Mucosa of descending colon (tissue), 3 donors: ENCODE data around the gene PSAP. TPM values are rescaled to one million over a fixed set of nuclear protein-coding genes. Genes with fewer than 3 reads are reported as not detected.

Source experiments
- ATAC-seq: fragments of 200-7000 bp; cut with Tn5 transposase; one replicate; pipeline ENCODE4 v1.9.1; 2020; ENCODE audit warnings: mild to moderate bottlenecking, moderate library complexity
- DNase-seq, 3 donors: peaks; one replicate each; pipeline ENCODE4 v3.0.0-alpha.2; 2020
- H3K36me3 ChIP-seq: fragments of 200-600 bp; one replicate; pipeline ENCODE4 v1.8.0; 2021; ENCODE audit warnings: low read depth, mild to moderate bottlenecking
- H3K4me1 ChIP-seq: fragments of 200-600 bp; one replicate; pipeline ENCODE4 v1.8.0; 2021; ENCODE audit warnings: low read depth, mild to moderate bottlenecking
- H3K4me3 ChIP-seq: fragments of 200-600 bp; one replicate; pipeline ENCODE4 v1.8.0; 2021; ENCODE audit warnings: mild to moderate bottlenecking
- H3K9me3 ChIP-seq: fragments of 200-600 bp; one replicate; pipeline ENCODE4 v1.8.0; 2021; ENCODE audit warnings: mild to moderate bottlenecking
- intact Hi-C, 2 donors: fragments of 100-400 bp; cut with DNase I in 1 of 2; cut with micrococcal nuclease in 1 of 2; formaldehyde crosslinking; loops; one replicate each; pipeline versions ENCODE4 v1.11.0 to v1.11.1; 2022; cut with DNase I, micrococcal nuclease
- total RNA-seq, 3 donors: library from RNA; stranded (reverse); fragmentation: NEBNext Ultra II Directional in 2 of 3; extraction: Animal tissue kit (Norgen Biotek cat#: 25700) in 2 of 3; gene quantifications; one replicate each; pipeline versions ENCODE4 v1.2.1 to v1.2.4, GENCODE V29; 2021 to 2023
- TF ChIP-seq, protein P1 (sequence below): fragments of 200-600 bp; IDR thresholded peaks from one replicate; pipeline ENCODE4 v1.8.0; 2022; ENCODE audit warnings: antibody characterized with exemption, mild to moderate bottlenecking
- donor health status: DM: no; HTN: no; CAD: no; lungs with moderate emphysema.
- donor health status: DM: no; HTN: no; CAD: no.
- donor health status: DM: no; HTN: yes; CAD: no.

PSAP gene
- total RNA-seq, 3 donors from 2014 or later: 561 to 810 (median 653) TPM

GRCh38 chr10:71798308-71798624 lies 52.8 kb downstream of the PSAP start:
- intact Hi-C loops: no loop called here
- ATAC-seq (no peak), DNase-seq (peak in 1 of 3 donors; percentile 40)
- no peaks in the 10 kb centered on the region for H3K9me3 ChIP-seq
- TF ChIP-seq, protein P1, sequence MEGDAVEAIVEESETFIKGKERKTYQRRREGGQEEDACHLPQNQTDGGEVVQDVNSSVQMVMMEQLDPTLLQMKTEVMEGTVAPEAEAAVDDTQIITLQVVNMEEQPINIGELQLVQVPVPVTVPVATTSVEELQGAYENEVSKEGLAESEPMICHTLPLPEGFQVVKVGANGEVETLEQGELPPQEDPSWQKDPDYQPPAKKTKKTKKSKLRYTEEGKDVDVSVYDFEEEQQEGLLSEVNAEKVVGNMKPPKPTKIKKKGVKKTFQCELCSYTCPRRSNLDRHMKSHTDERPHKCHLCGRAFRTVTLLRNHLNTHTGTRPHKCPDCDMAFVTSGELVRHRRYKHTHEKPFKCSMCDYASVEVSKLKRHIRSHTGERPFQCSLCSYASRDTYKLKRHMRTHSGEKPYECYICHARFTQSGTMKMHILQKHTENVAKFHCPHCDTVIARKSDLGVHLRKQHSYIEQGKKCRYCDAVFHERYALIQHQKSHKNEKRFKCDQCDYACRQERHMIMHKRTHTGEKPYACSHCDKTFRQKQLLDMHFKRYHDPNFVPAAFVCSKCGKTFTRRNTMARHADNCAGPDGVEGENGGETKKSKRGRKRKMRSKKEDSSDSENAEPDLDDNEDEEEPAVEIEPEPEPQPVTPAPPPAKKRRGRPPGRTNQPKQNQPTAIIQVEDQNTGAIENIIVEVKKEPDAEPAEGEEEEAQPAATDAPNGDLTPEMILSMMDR: no peak
- no peak overlapping the region for H3K4me3 ChIP-seq
- no peaks in the 10 kb centered on the region for H3K36me3 ChIP-seq
- H3K4me1 ChIP-seq: no peaks in the 10 kb centered on the region

DNA sequence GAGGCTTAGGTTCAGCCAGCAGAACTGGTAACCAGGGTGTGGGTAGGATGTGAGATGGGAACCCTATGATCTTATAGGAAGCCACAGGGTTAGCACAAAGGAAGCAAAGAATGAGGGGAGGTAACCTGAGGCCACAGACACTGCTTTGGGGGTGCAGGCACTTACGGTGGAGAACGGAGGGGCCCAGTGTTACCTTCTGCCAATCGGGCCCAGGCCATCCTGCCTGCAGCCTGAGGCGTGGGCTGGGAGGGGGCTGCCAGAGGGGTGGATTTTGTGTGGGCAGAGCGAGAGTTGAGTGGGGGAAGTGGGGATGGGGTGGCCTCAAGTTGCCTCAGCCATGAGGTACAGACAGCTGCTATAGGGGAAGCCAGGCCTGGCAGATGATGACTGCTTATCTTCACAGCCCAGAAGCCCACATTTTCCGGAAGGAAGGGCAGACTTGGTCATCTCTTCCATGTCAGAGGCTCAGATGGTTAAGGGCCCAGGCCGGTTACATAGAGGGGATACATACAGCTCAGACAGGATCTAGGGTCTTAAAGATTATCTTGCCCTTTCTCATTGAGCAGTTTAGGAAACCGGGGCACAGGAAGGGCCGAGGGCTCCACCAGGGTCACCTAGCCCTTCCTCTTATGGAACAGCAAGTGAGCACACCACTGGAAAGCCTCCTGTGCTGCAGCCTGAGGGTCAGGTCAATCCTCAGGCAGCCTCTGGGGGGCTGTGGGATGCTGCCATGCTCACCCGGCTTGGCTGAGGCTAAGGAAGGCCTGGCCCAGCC lies 53.3 kb downstream of the PSAP start:
- TF ChIP-seq, protein P1: no peak
- DNase-seq (peak in 2 of 3 donors; percentile 16 to 48), ATAC-seq (no peak)
- Histone ChIP-seq H3K4me1 (no peaks in the 10 kb centered on the region), H3K9me3 (no peaks in the 10 kb centered on the region), H3K4me3 (no peak overlapping the region), H3K36me3 (no peaks in the 10 kb centered on the region)
- intact Hi-C loops: no loop called here

DNA sequence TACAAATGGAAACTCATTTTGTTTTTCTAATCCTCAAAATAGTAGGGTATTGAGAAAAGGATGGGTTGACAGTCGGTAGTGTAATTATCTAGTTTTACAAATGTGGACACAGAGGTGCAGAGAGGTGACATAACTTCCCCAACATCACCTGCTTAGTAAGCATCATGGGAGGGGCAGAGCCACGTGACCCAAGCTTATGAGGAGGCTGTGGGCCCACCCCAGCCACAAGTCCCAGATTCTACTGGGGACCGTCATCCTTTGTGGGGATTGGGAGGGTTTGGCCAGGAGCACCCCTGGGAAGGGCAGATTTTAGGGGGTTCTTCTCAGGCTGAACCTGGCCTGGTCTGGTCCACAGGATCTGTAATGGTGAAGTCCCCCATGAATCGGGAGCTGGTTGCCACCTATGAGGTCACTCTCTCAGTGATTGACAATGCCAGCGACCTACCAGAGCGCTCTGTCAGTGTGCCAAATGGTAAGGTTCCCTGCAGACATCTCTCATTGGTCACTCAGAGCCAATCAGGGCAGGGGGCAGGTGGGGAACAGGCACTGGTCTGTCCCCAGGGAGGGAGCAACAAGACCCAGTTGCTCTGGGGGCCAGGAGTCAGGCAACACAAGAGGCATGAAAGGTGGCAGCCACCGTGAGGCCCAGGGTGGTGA lies 54.2 kb downstream of the PSAP start:
- no peaks in the 10 kb centered on the region for H3K4me1 ChIP-seq
- TF ChIP-seq, protein P1: no peak
- no peaks in the 10 kb centered on the region for H3K9me3 ChIP-seq
- no peaks in the 10 kb centered on the region for H3K36me3 ChIP-seq
- ATAC-seq (no peak), DNase-seq (no peak)
- intact Hi-C loops: no loop called here
- no peak overlapping the region for H3K4me3 ChIP-seq

- H3K36me3 ChIP-seq: no peaks in the 10 kb centered on the region
- ATAC-seq (no peak), DNase-seq (peak in 2 of 3 donors; percentile 8 to 50)
- H3K4me1 ChIP-seq: no peaks in the 10 kb centered on the region
- no peak overlapping the region for H3K4me3 ChIP-seq
- intact Hi-C loops: no loop called here
- TF ChIP-seq, protein P1: no peak
- H3K9me3 ChIP-seq: no peaks in the 10 kb centered on the region
These were observed 55.8 kb downstream of the PSAP start for GRCh38 chr10:71795248-71795647.

GRCh38 chr10:71790749-71791440 lies 60.2 kb downstream of the PSAP start:
- no peaks in the 10 kb centered on the region for H3K36me3 ChIP-seq
- no peaks in the 10 kb centered on the region for H3K9me3 ChIP-seq
- peak; percentile 28 for ATAC-seq
- H3K4me1 ChIP-seq: no peaks in the 10 kb centered on the region
- no peak overlapping the region for H3K4me3 ChIP-seq
- intact Hi-C loops: no loop called here
- peak in 1 of 3 donors; percentile 36 for DNase-seq
- TF ChIP-seq, protein P1: no peak
